B cell (primary cell): ENCODE results near the gene MOB3A. TPM values are rescaled to one million over a fixed set of nuclear protein-coding genes. Genes with fewer than 3 reads are reported as not detected.

Source experiments
- ATAC-seq: fragments of 200-7000 bp; cut with Tn5 transposase; one replicate; pipeline ENCODE4 v1.10.0; 2021; ENCODE audit warnings: low read depth, mild to moderate bottlenecking, moderate number of reproducible peaks, moderate library complexity
- CTCF ChIA-PET: fragments of 350-600 bp; sonication (Branson Sonifier 250); formaldehyde crosslinking; loops from one replicate; lab custom pipeline; 2021; ENCODE audit warnings: antibody characterized with exemption, inconsistent platforms; lab: Charles Lee
- POLR2A ChIA-PET: fragments of 350-600 bp; sonication (Branson Sonifier 250); formaldehyde crosslinking; loops from one replicate; lab custom pipeline; 2021; ENCODE audit warnings: antibody characterized with exemption; lab: Charles Lee
- DNase-seq: peaks from one replicate; pipeline ENCODE4 v3.0.0; 2013
- H2AFZ ChIP-seq: 2 replicates; pipeline ENCODE4 v1.6.1; 2012; ENCODE audit warnings: mild to moderate bottlenecking, low read depth, low read length; ENCODE audit not compliant: insufficient read depth, poor library complexity, severe bottlenecking
- H3K27ac ChIP-seq, 2 donors: 1 replicate in 1 of 2; 2 replicates in 1 of 2; pipeline ENCODE4 v1.5.1; 2012 to 2013; ENCODE audit warnings: low read length in 2 of 2, mild to moderate bottlenecking in 2 of 2, moderate library complexity in 1 of 2
- H3K27me3 ChIP-seq, 4 experiments: fragments of 200-600 bp in 1 of 4; sonication (generic) in 1 of 4; replicated peaks in 1 of 4; 1 replicate in 2 of 4; 2 replicates in 2 of 4; pipeline versions ENCODE4 v1.6.1 to v1.7.0; 2013 to 2016; ENCODE audit warnings: low read length in 3 of 4, mild to moderate bottlenecking in 2 of 4, mixed read lengths in 1 of 4, moderate library complexity in 1 of 4; ENCODE audit not compliant: insufficient read depth in 4 of 4, control insufficient read depth in 3 of 4; ENCODE audit errors: control extremely low read depth in 1 of 4
- H3K36me3 ChIP-seq, 2 experiments: replicated peaks in 1 of 2; 1 replicate in 1 of 2; 2 replicates in 1 of 2; pipeline versions ENCODE4 v1.6.1 to v1.7.1; 2013; ENCODE audit warnings: low read length in 1 of 2; ENCODE audit not compliant: insufficient read depth in 2 of 2, control insufficient read depth in 1 of 2; ENCODE audit errors: control extremely low read depth in 1 of 2, extremely low read depth in 1 of 2
- H3K4me1 ChIP-seq, 2 donors: fragments of 200-600 bp in 1 of 2; sonication (generic) in 1 of 2; 1 replicate in 1 of 2; 2 replicates in 1 of 2; pipeline versions ENCODE4 v1.5.1 to v1.6.1; 2013 to 2017; ENCODE audit warnings: low read length in 2 of 2; ENCODE audit not compliant: control insufficient read depth in 2 of 2, insufficient read depth in 2 of 2
- H3K4me2 ChIP-seq: replicated peaks from 2 replicates; pipeline ENCODE3; 2012; ENCODE audit warnings: mild to moderate bottlenecking, low read depth, low read length; ENCODE audit not compliant: poor library complexity, severe bottlenecking
- H3K4me3 ChIP-seq, 5 experiments: fragments of 200-600 bp in 1 of 5; sonication (generic) in 1 of 5; 1 replicate in 3 of 5; 2 replicates in 2 of 5; pipeline versions ENCODE4 v1.5.1 to v1.7.0; 2011 to 2016; ENCODE audit warnings: low read length in 4 of 5, mild to moderate bottlenecking in 4 of 5, low read depth in 2 of 5, control low read depth in 1 of 5, moderate library complexity in 1 of 5; ENCODE audit not compliant: insufficient read depth in 1 of 5; ENCODE audit errors: control extremely low read depth in 1 of 5, extremely low read depth in 1 of 5
- H3K79me2 ChIP-seq: fragments of 200-600 bp; sonication (generic); one replicate; pipeline ENCODE4 v1.6.0; 2016; ENCODE audit warnings: low read length; ENCODE audit not compliant: control insufficient read depth, insufficient read depth
- H3K9ac ChIP-seq: fragments of 200-600 bp; sonication (generic); 2 replicates; pipeline ENCODE4 v1.6.1; 2017; ENCODE audit warnings: mild to moderate bottlenecking, low read length, moderate library complexity
- H3K9me3 ChIP-seq, 3 donors: one replicate each; pipeline versions ENCODE4 v1.6.1 to v1.7.1; 2013; ENCODE audit warnings: low read length in 2 of 3; ENCODE audit not compliant: control insufficient read depth in 2 of 3, insufficient read depth in 1 of 3; ENCODE audit errors: control extremely low read depth in 1 of 3
- H4K20me1 ChIP-seq: 2 replicates; pipeline ENCODE4 v1.6.0; 2012; ENCODE audit warnings: mild to moderate bottlenecking, low read length; ENCODE audit not compliant: insufficient read depth, control insufficient read depth, poor library complexity, severe bottlenecking
- H3K27ac Mint-ChIP-seq: one replicate; pipeline ENCODE4 v1.8.0; 2021; ENCODE audit warnings: mixed read lengths
- H3K27me3 Mint-ChIP-seq: one replicate; pipeline ENCODE4 v1.8.0; 2021; ENCODE audit warnings: mixed read lengths
- H3K4me1 Mint-ChIP-seq: one replicate; pipeline ENCODE4 v1.8.0; 2021; ENCODE audit warnings: mixed read lengths
- H3K4me3 Mint-ChIP-seq: one replicate; pipeline ENCODE4 v1.8.0; 2021; ENCODE audit warnings: mixed read lengths
- H3K9me3 Mint-ChIP-seq: one replicate; pipeline ENCODE4 v1.8.0; 2022; ENCODE audit warnings: mixed read lengths; ENCODE audit not compliant: insufficient read depth
- CTCF ChIP-seq: fragments of 200-600 bp; IDR thresholded peaks from one replicate; pipeline ENCODE4 v1.8.0; 2022; ENCODE audit warnings: antibody characterized with exemption, mild to moderate bottlenecking
- EZH2 ChIP-seq: IDR thresholded peaks from 2 replicates; pipeline ENCODE4 v1.6.1; 2012; ENCODE audit warnings: borderline replicate concordance, low read depth, mild to moderate bottlenecking, moderate library complexity, low read length; ENCODE audit not compliant: insufficient read depth, poor library complexity, severe bottlenecking
- WGBS: methylation state at CpG from one replicate; pipeline ENCODE4 v1.1.5; 2013; ENCODE audit warnings: missing lambda C conversion rate; ENCODE audit not compliant: insufficient coverage; 5-methylcytosine and 5-hydroxymethylcytosine counted together
- intact Hi-C: fragments of 100-400 bp; cut with micrococcal nuclease; formaldehyde crosslinking; loops from one replicate; pipeline ENCODE4 v1.10.0; 2022
- polyA plus RNA-seq: library from polyadenylated mRNA; depleted of rRNA; stranded (reverse); fragments of >200 nt; gene quantifications from 2 replicates; pipeline ENCODE4 v1.2.3, GENCODE V29; 2012
- total RNA-seq, 2 donors: library from RNA; stranded (reverse); fragments of 120-200 nt in 1 of 2; gene quantifications; 1 replicate in 1 of 2; 2 replicates in 1 of 2; pipeline versions ENCODE4 v1.2.3 to v1.2.4, GENCODE V29; 2013 to 2022

Gene MOB3A
- total and polyA plus RNA-seq, 2 donors (not counting 1 experiment from before 2014, with no cell fraction given): 190 to 228 TPM

- Histone ChIP-seq H2AFZ (no peak overlapping the region), H3K27ac (no peak overlapping the region), H4K20me1 (peaks cover 99% of the 10 kb centered on the region), H3K4me2 (no peak overlapping the region), H3K9me3 (no peaks in the 10 kb centered on the region), H3K9ac (no peak overlapping the region), H3K36me3 (peaks cover 0 to 29% of the 10 kb centered on the region in 2 experiments), H3K4me3 (no peak overlapping the region), H3K27me3 (no peaks in the 10 kb centered on the region), H3K79me2 (peaks cover 99% of the 10 kb centered on the region), H3K4me1 (peaks cover 0 to 4% of the 10 kb centered on the region in 2 donors)
- H3K27ac Mint-ChIP-seq: no peak overlapping the region
- DNase-seq: no peak
- TF ChIP-seq EZH2 (no peak), CTCF (no peak)
- H3K9me3 Mint-ChIP-seq: no peaks in the 10 kb centered on the region
- ATAC-seq: no peak
- H3K4me1 Mint-ChIP-seq: peaks cover 16% of the 10 kb centered on the region
- no peak overlapping the region for H3K4me3 Mint-ChIP-seq
- intact Hi-C loops: no loop called here
- ChIA-PET POLR2A (no interaction called here), CTCF (interaction anchor here (0.7 kb wide), 1 partner anchor 103 kb away, joined by 3 read pairs; no protein-coding TSS in a partner anchor)
- 57% methylated on average over 12 of the region's 14 CpGs for WGBS
- no peaks in the 10 kb centered on the region for H3K27me3 Mint-ChIP-seq
These were observed 44.0 kb upstream of the MOB3A start for GRCh38 chr19:2140138-2140569.

GRCh38 chr19:2139385-2140137 is 43.4 kb upstream of the MOB3A start:
- no peaks in the 10 kb centered on the region for H3K27me3 ChIP-seq
- no peak overlapping the region for H3K9ac ChIP-seq
- H3K4me2 ChIP-seq: no peak overlapping the region
- WGBS: 89% methylated on average over 15 of the region's 22 CpGs
- H4K20me1 ChIP-seq: peaks cover 93% of the 10 kb centered on the region
- Mint-ChIP-seq H3K9me3 (no peaks in the 10 kb centered on the region), H3K4me1 (peaks cover 12% of the 10 kb centered on the region), H3K27ac (no peak overlapping the region), H3K27me3 (no peaks in the 10 kb centered on the region), H3K4me3 (no peak overlapping the region)
- peaks cover 93% of the 10 kb centered on the region for H3K79me2 ChIP-seq
- TF ChIP-seq EZH2 (no peak), CTCF (no peak)
- ChIA-PET CTCF (no interaction called here), POLR2A (no interaction called here)
- no peak for DNase-seq
- no peak for ATAC-seq
- H3K4me3 ChIP-seq: no peak overlapping the region
- H2AFZ ChIP-seq: no peak overlapping the region
- H3K9me3 ChIP-seq: no peaks in the 10 kb centered on the region
- peaks cover 0 to 4% of the 10 kb centered on the region in 2 donors for H3K4me1 ChIP-seq
- intact Hi-C loops: no loop called here
- H3K36me3 ChIP-seq: peaks cover 0 to 29% of the 10 kb centered on the region in 2 experiments
- H3K27ac ChIP-seq: no peak overlapping the region
